Omental fat pad (tissue), 4 donors: Measurements from ENCODE around the gene IL4R. TPM values are rescaled to one million over a fixed set of nuclear protein-coding genes. Genes with fewer than 3 reads are reported as not detected.

ENCODE experiments used
- ATAC-seq: fragments of 150-250 bp; one replicate; pipeline ENCODE4 v1.9.1; 2016; ENCODE audit warnings: mild to moderate bottlenecking, moderate library complexity; ENCODE audit not compliant: low FRiP score
- DNase-seq: peaks from one replicate; pipeline ENCODE4 v3.0.0-alpha.2; 2019; ENCODE audit warnings: low spot score
- total RNA-seq, 4 donors: library from RNA; depleted of rRNA; stranded (reverse); fragments of >200 nt; gene quantifications; one replicate each; pipeline ENCODE4 v1.1.0, GENCODE V29; 2016
- TF ChIP-seq, protein P1 (sequence below), 3 donors: fragments of 450-650 bp; IDR thresholded peaks; one replicate each; pipeline ENCODE4 v1.5.1; 2016 to 2017; ENCODE audit warnings: antibody characterized with exemption in 3 of 3, mild to moderate bottlenecking in 3 of 3, moderate library complexity in 2 of 3

The IL4R gene
- total RNA-seq, 4 donors from 2014 or later: 36.9 to 162 (median 47.3) TPM

DNA sequence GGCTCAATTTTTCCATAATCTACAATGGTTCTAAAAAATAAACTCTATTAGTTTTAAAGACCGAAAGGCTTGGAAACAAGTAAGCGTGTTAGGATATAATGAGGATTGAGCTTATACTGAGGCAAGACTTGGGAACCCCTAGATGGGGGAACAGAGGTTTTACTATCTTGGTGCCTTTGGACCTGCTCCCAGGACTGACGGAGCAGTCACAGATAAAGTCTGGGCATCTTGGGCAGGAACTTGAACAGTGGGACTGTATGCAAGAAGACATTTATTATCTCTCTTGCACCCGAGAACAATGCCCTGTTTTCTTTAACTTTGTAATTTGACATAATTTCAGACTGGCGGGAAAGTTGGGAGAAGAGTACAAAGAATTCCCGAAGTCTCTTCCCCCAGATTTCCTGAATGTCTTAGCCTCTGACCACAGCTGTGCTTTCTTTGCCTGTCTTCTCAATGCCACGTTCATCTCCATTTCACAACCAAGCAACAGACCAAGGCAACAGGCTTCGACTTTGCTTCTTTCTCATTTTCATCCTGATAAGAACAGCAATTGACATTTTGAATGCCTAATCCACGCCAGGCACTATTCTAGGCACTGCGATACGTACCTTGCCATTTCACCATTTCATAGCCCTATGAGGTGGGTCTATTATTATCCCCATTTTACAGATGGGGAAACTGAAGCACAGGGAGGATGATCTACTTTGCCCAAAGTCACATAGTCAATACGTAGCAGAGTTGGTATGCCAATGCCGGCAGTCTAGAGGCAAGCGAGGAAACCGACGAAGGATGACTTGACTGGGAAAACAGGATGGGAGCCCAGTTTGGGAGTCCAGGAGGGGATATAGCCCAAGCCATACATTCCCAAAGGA lies 3.0 kb upstream of the IL4R start:
- no peak for DNase-seq
- no peak for ATAC-seq
- TF ChIP-seq, protein P1, sequence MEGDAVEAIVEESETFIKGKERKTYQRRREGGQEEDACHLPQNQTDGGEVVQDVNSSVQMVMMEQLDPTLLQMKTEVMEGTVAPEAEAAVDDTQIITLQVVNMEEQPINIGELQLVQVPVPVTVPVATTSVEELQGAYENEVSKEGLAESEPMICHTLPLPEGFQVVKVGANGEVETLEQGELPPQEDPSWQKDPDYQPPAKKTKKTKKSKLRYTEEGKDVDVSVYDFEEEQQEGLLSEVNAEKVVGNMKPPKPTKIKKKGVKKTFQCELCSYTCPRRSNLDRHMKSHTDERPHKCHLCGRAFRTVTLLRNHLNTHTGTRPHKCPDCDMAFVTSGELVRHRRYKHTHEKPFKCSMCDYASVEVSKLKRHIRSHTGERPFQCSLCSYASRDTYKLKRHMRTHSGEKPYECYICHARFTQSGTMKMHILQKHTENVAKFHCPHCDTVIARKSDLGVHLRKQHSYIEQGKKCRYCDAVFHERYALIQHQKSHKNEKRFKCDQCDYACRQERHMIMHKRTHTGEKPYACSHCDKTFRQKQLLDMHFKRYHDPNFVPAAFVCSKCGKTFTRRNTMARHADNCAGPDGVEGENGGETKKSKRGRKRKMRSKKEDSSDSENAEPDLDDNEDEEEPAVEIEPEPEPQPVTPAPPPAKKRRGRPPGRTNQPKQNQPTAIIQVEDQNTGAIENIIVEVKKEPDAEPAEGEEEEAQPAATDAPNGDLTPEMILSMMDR (IDR thresholded peaks at IDR 0.05): no peak

DNA sequence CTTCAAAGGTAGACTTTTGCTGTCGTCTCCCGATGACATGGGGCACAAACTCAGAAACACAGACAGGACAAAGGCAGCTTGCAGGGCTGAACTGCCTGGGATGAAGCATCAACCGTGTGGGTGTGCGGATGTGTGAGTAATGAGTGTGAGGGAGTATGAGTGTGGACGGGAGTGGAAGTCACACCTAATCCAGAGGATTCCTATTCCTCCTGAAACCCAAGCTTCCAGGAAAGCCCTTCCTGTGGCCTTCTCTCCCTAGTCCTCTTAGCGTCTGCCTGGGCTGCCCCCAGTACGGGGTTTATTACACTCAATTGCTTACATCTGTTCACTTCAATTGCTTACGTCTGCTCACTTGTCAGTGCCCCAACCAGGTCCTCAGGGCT lies 2.3 kb upstream of the IL4R start:
- DNase-seq (no peak), ATAC-seq (peak; percentile 28)
- TF ChIP-seq, protein P1 (IDR thresholded peaks at IDR 0.05): no peak

DNA sequence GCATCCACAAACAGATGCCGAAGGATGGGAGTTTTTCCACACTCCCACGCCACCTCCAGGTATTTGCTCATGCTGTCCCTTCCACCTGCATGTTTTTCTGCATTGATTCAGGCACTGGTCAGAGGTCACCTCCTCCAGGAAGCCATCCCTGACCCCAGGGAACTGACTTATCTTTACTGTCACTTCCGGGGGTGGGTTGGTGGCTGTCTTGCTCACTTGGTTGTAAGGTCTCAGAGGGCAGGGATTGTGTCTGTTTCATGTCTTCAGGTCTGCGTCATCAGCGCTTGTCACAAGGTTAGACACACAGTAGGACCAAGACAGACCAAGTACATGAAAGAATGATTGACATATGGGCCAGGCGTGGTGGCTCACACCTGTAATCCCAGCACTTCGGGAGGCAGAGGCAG lies 1.9 kb upstream of the IL4R start:
- no peak for DNase-seq
- TF ChIP-seq, protein P1 (IDR thresholded peaks at IDR 0.05): no peak

DNA sequence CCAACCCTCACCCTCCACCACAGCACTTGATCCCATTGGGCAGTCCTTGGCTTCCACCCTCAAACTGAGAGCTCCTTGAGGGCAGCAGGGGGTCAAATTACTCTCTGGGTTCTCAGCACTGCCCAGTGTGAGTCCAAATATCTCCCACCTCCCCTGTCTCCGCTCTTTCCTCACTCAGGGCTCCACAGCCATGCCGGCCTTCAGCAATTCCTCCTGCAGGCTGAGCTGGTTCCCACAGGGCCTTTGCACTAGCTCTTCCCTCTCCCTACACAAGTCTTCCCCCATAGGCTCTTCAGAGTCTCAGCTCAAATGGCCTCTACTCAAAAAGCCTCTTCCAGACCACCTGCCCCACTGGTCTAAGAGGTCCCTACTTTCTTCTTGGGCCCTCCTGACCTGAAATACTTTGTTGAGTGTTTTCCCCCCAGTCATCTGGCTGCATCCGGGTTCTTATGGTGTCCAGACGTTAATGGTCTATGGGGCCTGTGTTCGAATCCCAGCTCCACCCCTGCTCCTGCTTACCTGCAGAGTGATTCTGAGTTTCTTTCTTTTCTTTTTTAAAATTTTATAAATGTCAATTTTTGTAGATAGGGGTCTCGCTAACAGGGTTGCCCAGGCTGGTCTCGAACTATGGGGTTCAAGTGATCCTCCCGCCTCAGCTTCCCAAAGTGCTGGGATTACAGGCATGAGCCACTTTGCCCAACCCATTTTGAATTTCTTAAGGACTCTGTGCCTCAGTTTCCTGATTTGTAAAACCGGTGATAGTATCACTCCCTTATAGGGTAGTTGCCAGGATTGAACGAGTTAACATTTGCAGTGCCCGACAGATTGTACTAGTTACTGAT lies 973 bp upstream of the IL4R start:
- DNase-seq: no peak
- TF ChIP-seq, protein P1 (IDR thresholded peaks at IDR 0.05): no peak
- ATAC-seq: no peak

More for the DNA sequence above, 1.9 kb upstream of the IL4R start:
- no peak for ATAC-seq

DNA sequence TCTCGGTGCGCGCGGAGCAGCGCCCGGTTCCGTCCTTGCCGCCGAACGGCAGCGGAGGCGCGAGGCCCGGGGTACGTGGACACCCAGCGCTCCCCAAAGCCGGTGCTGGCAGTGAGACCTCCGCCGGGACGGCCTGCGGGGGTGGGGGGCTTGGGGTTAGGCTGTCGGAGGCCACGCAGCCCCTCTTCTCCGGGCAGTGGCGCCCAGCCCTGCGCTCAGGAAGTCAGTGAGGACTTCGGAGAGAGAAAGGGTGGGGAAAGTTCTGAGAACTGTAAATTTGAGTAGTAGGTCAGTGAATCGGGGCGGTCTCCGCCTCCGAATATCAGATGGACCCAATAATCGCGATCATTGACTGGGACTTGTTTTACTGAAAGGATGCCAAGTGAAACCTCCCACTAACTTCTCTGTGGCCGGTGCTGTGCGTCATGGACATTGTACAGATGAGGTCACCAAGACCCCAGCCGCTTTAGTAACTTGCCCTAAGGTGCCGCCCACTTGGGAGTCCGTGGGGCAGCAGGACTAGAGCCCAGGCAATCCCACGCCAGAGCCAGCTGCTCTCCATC lies 468 bp downstream of the IL4R start:
- peak; percentile 66 for DNase-seq
- TF ChIP-seq, protein P1 (IDR thresholded peaks at IDR 0.05): no peak
- peak; percentile 54 for ATAC-seq

DNA sequence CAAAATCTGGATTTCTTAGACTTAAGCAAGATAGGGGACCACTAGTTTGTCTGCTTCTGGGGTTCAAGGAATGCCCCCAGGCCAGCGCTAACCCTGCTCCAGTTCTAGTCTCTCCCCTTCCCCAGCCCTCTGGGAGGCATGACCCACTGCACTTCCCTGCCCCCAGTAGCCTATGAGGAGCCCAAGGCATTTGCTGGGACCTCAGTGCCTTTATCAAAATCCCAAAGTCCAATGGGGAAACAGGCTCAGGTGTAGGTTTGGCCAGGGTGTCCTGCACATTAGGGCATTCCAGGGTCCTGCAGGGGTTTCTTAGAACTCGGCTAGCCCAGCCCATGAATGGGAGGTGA lies 1.2 kb downstream of the IL4R start:
- ATAC-seq (no peak), DNase-seq (no peak)
- TF ChIP-seq, protein P1 (IDR thresholded peaks at IDR 0.05): no peak
